ENCODE measurements around the gene ATF7IP. TPM values are rescaled to one million over a fixed set of nuclear protein-coding genes. Genes with fewer than 3 reads are reported as not detected.

The ATF7IP gene
- total RNA-seq, 1 donor from 2014 or later, result 66.4 TPM

- peaks cover 3% of the 10 kb centered on the region for H3K9me3 Mint-ChIP-seq
- peaks cover 46% of the 10 kb centered on the region for H3K36me3 Mint-ChIP-seq (ENCODE audit: low read depth)
- no peak overlapping the region for H3K4me3 Mint-ChIP-seq
- intact Hi-C loops (cut with micrococcal nuclease), result loop anchor here (2.0 kb wide), 1 partner anchor 17 kb away; no protein-coding TSS in a partner anchor
- no peak for DNase-seq (ENCODE audit: low spot score)
- H3K27me3 Mint-ChIP-seq (ENCODE audit: insufficient read depth), result peaks cover 2% of the 10 kb centered on the region
- peaks cover 9% of the 10 kb centered on the region for H3K4me1 Mint-ChIP-seq (ENCODE audit: low read depth)
- H3K27ac Mint-ChIP-seq, result peak overlapping the region; percentile 29
These were observed 70.1 kb downstream of the ATF7IP start for GRCh38 chr12:14435627-14436026.

- Mint-ChIP-seq H3K4me1 (ENCODE audit: low read depth) (peaks cover 17% of the 10 kb centered on the region), H3K4me3 (no peak overlapping the region), H3K9me3 (peaks cover 11% of the 10 kb centered on the region), H3K36me3 (ENCODE audit: low read depth) (peaks cover 55% of the 10 kb centered on the region), H3K27me3 (ENCODE audit: insufficient read depth) (peaks cover 2% of the 10 kb centered on the region), H3K27ac (no peak overlapping the region)
- intact Hi-C loops (cut with micrococcal nuclease), result no loop called here
- DNase-seq (ENCODE audit: low spot score), result no peak
These were observed 76.9 kb downstream of the ATF7IP start for GRCh38 chr12:14442221-14442881.

GRCh38 chr12:14443531-14443930, 78.0 kb downstream of the ATF7IP start:
- H3K27ac Mint-ChIP-seq, result no peak overlapping the region
- intact Hi-C loops (cut with micrococcal nuclease), result no loop called here

GRCh38 chr12:14450479-14450878, 85.0 kb downstream of the ATF7IP start:
- DNase-seq (ENCODE audit: low spot score), result no peak
- peaks cover 8% of the 10 kb centered on the region for H3K9me3 Mint-ChIP-seq
- H3K4me3 Mint-ChIP-seq, result no peak overlapping the region
- intact Hi-C loops (cut with micrococcal nuclease), result loop anchor here (5.0 to 10.0 kb wide), 2 partner anchors 33 to 324 kb away; a partner anchor contains a TSS
- H3K27me3 Mint-ChIP-seq (ENCODE audit: insufficient read depth), result no peaks in the 10 kb centered on the region
- no peak overlapping the region for H3K27ac Mint-ChIP-seq
- peaks cover 58% of the 10 kb centered on the region for H3K4me1 Mint-ChIP-seq (ENCODE audit: low read depth)
- H3K36me3 Mint-ChIP-seq (ENCODE audit: low read depth), result peaks cover 59% of the 10 kb centered on the region

More at GRCh38 chr12:14443531-14443930, 78.0 kb downstream of the ATF7IP start:
- Mint-ChIP-seq H3K36me3 (ENCODE audit: low read depth) (peaks cover 61% of the 10 kb centered on the region), H3K4me3 (no peak overlapping the region), H3K4me1 (ENCODE audit: low read depth) (peaks cover 23% of the 10 kb centered on the region), H3K9me3 (peaks cover 11% of the 10 kb centered on the region), H3K27me3 (ENCODE audit: insufficient read depth) (no peaks in the 10 kb centered on the region)
- DNase-seq (ENCODE audit: low spot score), result no peak

GRCh38 chr12:14452336-14452735, 86.9 kb downstream of the ATF7IP start:
- intact Hi-C loops (cut with micrococcal nuclease), result loop anchor here (2.0 to 10.0 kb wide), 4 partner anchors 18 to 322 kb away; a partner anchor contains a TSS
- Mint-ChIP-seq H3K4me3 (peak overlapping the region; percentile 62), H3K27ac (peak overlapping the region; percentile 81), H3K27me3 (ENCODE audit: insufficient read depth) (no peaks in the 10 kb centered on the region), H3K9me3 (peaks cover 8% of the 10 kb centered on the region), H3K36me3 (ENCODE audit: low read depth) (peaks cover 61% of the 10 kb centered on the region), H3K4me1 (ENCODE audit: low read depth) (peaks cover 65% of the 10 kb centered on the region)
- DNase-seq (ENCODE audit: low spot score), result no peak

GRCh38 chr12:14452865-14453264, 87.4 kb downstream of the ATF7IP start:
- Mint-ChIP-seq H3K4me3 (peak overlapping the region; percentile 46), H3K27ac (peak overlapping the region; percentile 84), H3K9me3 (peaks cover 8% of the 10 kb centered on the region), H3K27me3 (ENCODE audit: insufficient read depth) (no peaks in the 10 kb centered on the region), H3K4me1 (ENCODE audit: low read depth) (peaks cover 65% of the 10 kb centered on the region), H3K36me3 (ENCODE audit: low read depth) (peaks cover 55% of the 10 kb centered on the region)
- no peak for DNase-seq (ENCODE audit: low spot score)
- intact Hi-C loops (cut with micrococcal nuclease), result loop anchor here (2.0 to 10.0 kb wide), 4 partner anchors 18 to 322 kb away; a partner anchor contains a TSS

GRCh38 chr12:14454098-14454907, 88.8 kb downstream of the ATF7IP start:
- peak overlapping the region; percentile 46 for H3K4me3 Mint-ChIP-seq
- DNase-seq (ENCODE audit: low spot score), result peak; percentile 34
- intact Hi-C loops (cut with micrococcal nuclease), result loop anchor here (1.0 to 10.0 kb wide), 6 partner anchors 37 to 320 kb away; partner anchors contain the start of gene ATF7IP
- peaks cover 54% of the 10 kb centered on the region for H3K4me1 Mint-ChIP-seq (ENCODE audit: low read depth)
- peaks cover 46% of the 10 kb centered on the region for H3K36me3 Mint-ChIP-seq (ENCODE audit: low read depth)
- H3K27ac Mint-ChIP-seq, result peak overlapping the region; percentile 84
- H3K27me3 Mint-ChIP-seq (ENCODE audit: insufficient read depth), result no peaks in the 10 kb centered on the region
- H3K9me3 Mint-ChIP-seq, result peaks cover 8% of the 10 kb centered on the region

- no peak for DNase-seq (ENCODE audit: low spot score)
- Mint-ChIP-seq H3K9me3 (no peaks in the 10 kb centered on the region), H3K4me1 (ENCODE audit: low read depth) (peaks cover 32% of the 10 kb centered on the region), H3K27ac (no peak overlapping the region), H3K36me3 (ENCODE audit: low read depth) (peaks cover 33% of the 10 kb centered on the region), H3K4me3 (no peak overlapping the region), H3K27me3 (ENCODE audit: insufficient read depth) (no peaks in the 10 kb centered on the region)
- intact Hi-C loops (cut with micrococcal nuclease), result no loop called here
These were observed 94.8 kb downstream of the ATF7IP start for GRCh38 chr12:14460212-14460841.

GRCh38 chr12:14471497-14471896, 106.0 kb downstream of the ATF7IP start:
- H3K27me3 Mint-ChIP-seq (ENCODE audit: insufficient read depth), result no peaks in the 10 kb centered on the region
- H3K36me3 Mint-ChIP-seq (ENCODE audit: low read depth), result peaks cover 63% of the 10 kb centered on the region
- H3K4me3 Mint-ChIP-seq, result no peak overlapping the region
- H3K4me1 Mint-ChIP-seq (ENCODE audit: low read depth), result peaks cover 5% of the 10 kb centered on the region
- peaks cover 47% of the 10 kb centered on the region for H3K9me3 Mint-ChIP-seq
- intact Hi-C loops (cut with micrococcal nuclease), result loop anchor here (5.0 kb wide), 1 partner anchor 214 kb away; no protein-coding TSS in a partner anchor
- DNase-seq (ENCODE audit: low spot score), result no peak
- H3K27ac Mint-ChIP-seq, result no peak overlapping the region

- peaks cover 47% of the 10 kb centered on the region for H3K9me3 Mint-ChIP-seq
- no peak overlapping the region for H3K4me3 Mint-ChIP-seq
- H3K27ac Mint-ChIP-seq, result no peak overlapping the region
- DNase-seq (ENCODE audit: low spot score), result no peak
- H3K36me3 Mint-ChIP-seq (ENCODE audit: low read depth), result peaks cover 64% of the 10 kb centered on the region
- H3K27me3 Mint-ChIP-seq (ENCODE audit: insufficient read depth), result no peaks in the 10 kb centered on the region
- intact Hi-C loops (cut with micrococcal nuclease), result loop anchor here (5.0 kb wide), 1 partner anchor 216 kb away; no protein-coding TSS in a partner anchor
- H3K4me1 Mint-ChIP-seq (ENCODE audit: low read depth), result no peaks in the 10 kb centered on the region
These were observed 108.3 kb downstream of the ATF7IP start for GRCh38 chr12:14473707-14474287.

- Mint-ChIP-seq H3K27me3 (ENCODE audit: insufficient read depth) (no peaks in the 10 kb centered on the region), H3K36me3 (ENCODE audit: low read depth) (peaks cover 57% of the 10 kb centered on the region), H3K27ac (no peak overlapping the region), H3K4me3 (no peak overlapping the region), H3K9me3 (peaks cover 11% of the 10 kb centered on the region), H3K4me1 (ENCODE audit: low read depth) (peaks cover 6% of the 10 kb centered on the region)
- intact Hi-C loops (cut with micrococcal nuclease), result loop anchor here (2.0 to 5.0 kb wide), 2 partner anchors 14 to 112 kb away; partner anchors contain the start of gene ATF7IP
- no peak for DNase-seq (ENCODE audit: low spot score)
These were observed 113.5 kb downstream of the ATF7IP start for GRCh38 chr12:14479004-14479403.

GRCh38 chr12:14481201-14481600, 115.7 kb downstream of the ATF7IP start:
- Mint-ChIP-seq H3K4me3 (no peak overlapping the region), H3K27ac (no peak overlapping the region), H3K27me3 (ENCODE audit: insufficient read depth) (no peaks in the 10 kb centered on the region), H3K36me3 (ENCODE audit: low read depth) (peaks cover 53% of the 10 kb centered on the region), H3K4me1 (ENCODE audit: low read depth) (peaks cover 6% of the 10 kb centered on the region), H3K9me3 (no peaks in the 10 kb centered on the region)
- no peak for DNase-seq (ENCODE audit: low spot score)
- intact Hi-C loops (cut with micrococcal nuclease), result no loop called here

Measured in activated T-helper 1 cell treated with anti-CD3 and anti-CD28 coated beads, Interleukin-12 subunit alpha, Interleukin-12 subunit beta, Interleukin-2, Interleukin-4 antibody, amounts not matched to agents 30 ng/mL and 10 ng/mL and 1 ng/mL, durations not matched to agents 14 hours and 24 hours and 36 hours (primary cell).